HEK293 (cell line): ENCODE data around the gene DDC.

ENCODE experiments used
- EGR2 ChIP-seq: fragments of 450-650 bp; formaldehyde crosslinking; IDR thresholded peaks from 2 replicates; pipeline ENCODE4 v1.5.1; 2016; ENCODE audit warnings: low read depth, missing biosample characterization, missing genetic modification characterization
- FEZF1 ChIP-seq: fragments of 450-650 bp; formaldehyde crosslinking; IDR thresholded peaks from 2 replicates; pipeline ENCODE4 v1.5.1; 2016; ENCODE audit warnings: missing biosample characterization, missing genetic modification characterization
- GLIS1 ChIP-seq: fragments of 450-650 bp; formaldehyde crosslinking; IDR thresholded peaks from 2 replicates; pipeline ENCODE4 v1.5.1; 2016; ENCODE audit warnings: missing biosample characterization, missing genetic modification characterization
- KLF1 ChIP-seq: fragments of 450-650 bp; formaldehyde crosslinking; IDR thresholded peaks from 2 replicates; pipeline ENCODE4 v1.5.1; 2016; ENCODE audit warnings: missing biosample characterization, missing genetic modification characterization
- KLF10 ChIP-seq: fragments of 450-650 bp; IDR thresholded peaks from 2 replicates; pipeline ENCODE4 v1.5.1; 2018; ENCODE audit warnings: missing biosample characterization, mild to moderate bottlenecking, missing genetic modification characterization
- KLF8 ChIP-seq: fragments of 450-650 bp; formaldehyde crosslinking; IDR thresholded peaks from 2 replicates; pipeline ENCODE4 v1.5.1; 2016; ENCODE audit warnings: missing biosample characterization, missing genetic modification characterization
- SETDB1 ChIP-seq: IDR thresholded peaks from one replicate; pipeline ENCODE4 v1.6.1; 2017; ENCODE audit warnings: mild to moderate bottlenecking, low read length, moderate library complexity, mixed read lengths; ENCODE audit not compliant: insufficient read length
- SP3 ChIP-seq: fragments of 450-650 bp; formaldehyde crosslinking; IDR thresholded peaks from 2 replicates; pipeline ENCODE4 v1.5.1; 2016; ENCODE audit warnings: missing biosample characterization, missing genetic modification characterization
- TRIM28 ChIP-seq: IDR thresholded peaks from 2 replicates; pipeline ENCODE4 v1.6.1; 2011; ENCODE audit warnings: low read length, control low read depth, borderline replicate concordance
- ZBTB1 ChIP-seq: fragments of 450-650 bp; formaldehyde crosslinking; IDR thresholded peaks from 2 replicates; pipeline ENCODE4 v1.5.1; 2016; ENCODE audit warnings: missing biosample characterization, missing genetic modification characterization
- ZNF132 ChIP-seq: fragments of 450-650 bp; formaldehyde crosslinking; IDR thresholded peaks from 2 replicates; pipeline ENCODE4 v1.5.1; 2017; ENCODE audit warnings: missing biosample characterization, missing genetic modification characterization, borderline replicate concordance
- ZNF146 ChIP-seq: fragments of 450-650 bp; formaldehyde crosslinking; IDR thresholded peaks from 2 replicates; pipeline ENCODE4 v1.5.1; 2016; ENCODE audit warnings: missing biosample characterization, missing genetic modification characterization
- ZNF2 ChIP-seq: fragments of 450-650 bp; formaldehyde crosslinking; IDR thresholded peaks from 2 replicates; pipeline ENCODE4 v1.5.1; 2016; ENCODE audit warnings: missing biosample characterization, missing genetic modification characterization
- ZNF23 ChIP-seq: fragments of 450-650 bp; formaldehyde crosslinking; IDR thresholded peaks from 2 replicates; pipeline ENCODE4 v1.5.1; 2016; ENCODE audit warnings: missing biosample characterization, missing genetic modification characterization, borderline replicate concordance
- ZNF391 ChIP-seq: fragments of 450-650 bp; formaldehyde crosslinking; IDR thresholded peaks from 2 replicates; pipeline ENCODE4 v1.5.1; 2016; ENCODE audit warnings: low read depth, missing biosample characterization, missing genetic modification characterization, borderline replicate concordance
- ZNF394 ChIP-seq: fragments of 450-650 bp; formaldehyde crosslinking; IDR thresholded peaks from 2 replicates; pipeline ENCODE4 v1.5.1; 2016; ENCODE audit warnings: missing biosample characterization, missing genetic modification characterization, mild to moderate bottlenecking, moderate library complexity, borderline replicate concordance
- ZNF600 ChIP-seq: fragments of 450-650 bp; formaldehyde crosslinking; IDR thresholded peaks from 2 replicates; pipeline ENCODE4 v1.5.1; 2016; ENCODE audit warnings: missing biosample characterization, missing genetic modification characterization
- ZNF660 ChIP-seq: fragments of 450-650 bp; IDR thresholded peaks from 2 replicates; pipeline ENCODE4 v1.5.1; 2018; ENCODE audit warnings: missing biosample characterization, mild to moderate bottlenecking, missing genetic modification characterization
- ZNF768 ChIP-seq: fragments of 450-650 bp; formaldehyde crosslinking; IDR thresholded peaks from 2 replicates; pipeline ENCODE4 v1.5.1; 2018; ENCODE audit warnings: missing biosample characterization, mild to moderate bottlenecking, missing genetic modification characterization
- ZXDB ChIP-seq: fragments of 450-650 bp; formaldehyde crosslinking; IDR thresholded peaks from 2 replicates; pipeline ENCODE4 v1.5.1; 2016; ENCODE audit warnings: missing biosample characterization, missing genetic modification characterization
- TF ChIP-seq, protein P1 (sequence below): fragments of 450-650 bp; formaldehyde crosslinking; IDR thresholded peaks from 2 replicates; pipeline ENCODE4 v1.5.1; 2016; ENCODE audit warnings: missing biosample characterization, missing genetic modification characterization
- TF ChIP-seq, protein P2 (sequence below): fragments of 450-650 bp; formaldehyde crosslinking; IDR thresholded peaks from 2 replicates; pipeline ENCODE4 v1.5.1; 2016; ENCODE audit warnings: missing biosample characterization, missing genetic modification characterization
- TF ChIP-seq, protein P3 (sequence below): fragments of 450-650 bp; formaldehyde crosslinking; IDR thresholded peaks from 2 replicates; pipeline ENCODE4 v1.5.1; 2017; ENCODE audit warnings: missing biosample characterization, mild to moderate bottlenecking, missing genetic modification characterization, moderate library complexity
- TF ChIP-seq, protein P4 (sequence below): fragments of 450-650 bp; formaldehyde crosslinking; IDR thresholded peaks from 2 replicates; pipeline ENCODE4 v1.5.1; 2016; ENCODE audit warnings: missing biosample characterization, missing genetic modification characterization, borderline replicate concordance
- TF ChIP-seq, protein P5 (sequence below): fragments of 450-650 bp; formaldehyde crosslinking; IDR thresholded peaks from 2 replicates; pipeline ENCODE4 v1.5.1; 2016; ENCODE audit warnings: missing biosample characterization, missing genetic modification characterization
- TF ChIP-seq, protein P6 (sequence below): fragments of 450-650 bp; formaldehyde crosslinking; IDR thresholded peaks from 2 replicates; pipeline ENCODE4 v1.5.1; 2016; ENCODE audit warnings: missing biosample characterization, missing genetic modification characterization

DDC gene

DNA sequence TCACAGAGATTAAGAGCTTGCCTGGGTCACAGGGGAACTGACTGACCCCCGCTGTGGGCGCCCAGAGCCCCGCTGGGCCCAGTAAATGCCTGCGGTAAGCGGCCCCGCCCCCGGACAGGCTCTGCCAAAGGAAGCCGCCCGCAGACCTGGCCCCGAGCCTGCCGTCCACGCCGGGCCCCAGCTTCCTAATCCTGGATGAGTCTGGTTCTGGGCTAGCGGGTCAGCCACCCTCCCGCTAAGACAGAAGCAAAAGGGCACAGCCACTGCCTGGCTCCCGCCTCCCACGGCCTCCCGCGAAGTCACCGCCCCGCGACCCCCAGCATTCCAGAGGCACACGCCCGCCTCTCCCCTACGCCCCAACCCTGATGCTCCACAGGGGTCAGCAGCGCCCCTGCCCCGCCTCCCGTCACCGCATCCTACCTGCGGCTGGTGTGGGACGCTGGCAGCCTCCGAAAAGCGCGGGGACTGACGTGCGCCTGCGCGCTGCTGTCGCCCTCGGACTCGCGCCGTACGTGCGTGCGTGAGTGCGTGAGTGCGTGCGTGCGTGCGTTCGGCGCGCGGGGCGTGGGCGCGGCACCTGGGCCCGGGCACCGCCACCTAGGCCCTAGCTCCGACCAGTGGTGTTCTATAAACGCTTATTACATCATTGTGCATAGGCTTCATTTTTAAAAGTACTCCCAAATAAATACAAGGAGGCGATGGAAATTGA is 115.2 kb downstream of the DDC start, which contains the start of gene FIGNL1 (continued):
- TF ChIP-seq, protein P1, sequence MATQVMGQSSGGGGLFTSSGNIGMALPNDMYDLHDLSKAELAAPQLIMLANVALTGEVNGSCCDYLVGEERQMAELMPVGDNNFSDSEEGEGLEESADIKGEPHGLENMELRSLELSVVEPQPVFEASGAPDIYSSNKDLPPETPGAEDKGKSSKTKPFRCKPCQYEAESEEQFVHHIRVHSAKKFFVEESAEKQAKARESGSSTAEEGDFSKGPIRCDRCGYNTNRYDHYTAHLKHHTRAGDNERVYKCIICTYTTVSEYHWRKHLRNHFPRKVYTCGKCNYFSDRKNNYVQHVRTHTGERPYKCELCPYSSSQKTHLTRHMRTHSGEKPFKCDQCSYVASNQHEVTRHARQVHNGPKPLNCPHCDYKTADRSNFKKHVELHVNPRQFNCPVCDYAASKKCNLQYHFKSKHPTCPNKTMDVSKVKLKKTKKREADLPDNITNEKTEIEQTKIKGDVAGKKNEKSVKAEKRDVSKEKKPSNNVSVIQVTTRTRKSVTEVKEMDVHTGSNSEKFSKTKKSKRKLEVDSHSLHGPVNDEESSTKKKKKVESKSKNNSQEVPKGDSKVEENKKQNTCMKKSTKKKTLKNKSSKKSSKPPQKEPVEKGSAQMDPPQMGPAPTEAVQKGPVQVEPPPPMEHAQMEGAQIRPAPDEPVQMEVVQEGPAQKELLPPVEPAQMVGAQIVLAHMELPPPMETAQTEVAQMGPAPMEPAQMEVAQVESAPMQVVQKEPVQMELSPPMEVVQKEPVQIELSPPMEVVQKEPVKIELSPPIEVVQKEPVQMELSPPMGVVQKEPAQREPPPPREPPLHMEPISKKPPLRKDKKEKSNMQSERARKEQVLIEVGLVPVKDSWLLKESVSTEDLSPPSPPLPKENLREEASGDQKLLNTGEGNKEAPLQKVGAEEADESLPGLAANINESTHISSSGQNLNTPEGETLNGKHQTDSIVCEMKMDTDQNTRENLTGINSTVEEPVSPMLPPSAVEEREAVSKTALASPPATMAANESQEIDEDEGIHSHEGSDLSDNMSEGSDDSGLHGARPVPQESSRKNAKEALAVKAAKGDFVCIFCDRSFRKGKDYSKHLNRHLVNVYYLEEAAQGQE (tag by site-specific recombination): 0 out of 2 replicates have a peak, but pooled peaks have one; percentile 15
- TF ChIP-seq ZNF391 (tag by site-specific recombination) (0 out of 2 replicates have a peak, but pooled peaks have one; percentile 44), ZNF768 (tag by site-specific recombination) (no peak), ZNF394 (0 out of 2 replicates have a peak, but pooled peaks have one; percentile 7), ZNF132 (tag by site-specific recombination) (no peak), KLF10 (peak; percentile 46; the same call in 1 of the 2 replicates), GLIS1 (tag by site-specific recombination) (peak; percentile 96), FEZF1 (tag by site-specific recombination) (no peak), KLF8 (tag by site-specific recombination) (peak; percentile 74; the same call in 1 of the 2 replicates), ZNF660 (tag by site-specific recombination) (0 out of 2 replicates have a peak, but pooled peaks have one; percentile 10), SETDB1 (no peak), ZXDB (peak; percentile 81), KLF1 (tag by site-specific recombination) (peak; percentile 86), ZNF2 (tag by site-specific recombination) (peak; percentile 35; the same call in 1 of the 2 replicates), ZNF146 (tag by site-specific recombination) (0 out of 2 replicates have a peak, but pooled peaks have one; percentile 13), ZNF600 (peak; percentile 85), ZNF23 (tag by site-specific recombination) (no peak), ZBTB1 (peak; percentile 99), TRIM28 (no peak), SP3 (tag by site-specific recombination) (peak; percentile 64), EGR2 (peak; percentile 97)
- TF ChIP-seq, protein P2, sequence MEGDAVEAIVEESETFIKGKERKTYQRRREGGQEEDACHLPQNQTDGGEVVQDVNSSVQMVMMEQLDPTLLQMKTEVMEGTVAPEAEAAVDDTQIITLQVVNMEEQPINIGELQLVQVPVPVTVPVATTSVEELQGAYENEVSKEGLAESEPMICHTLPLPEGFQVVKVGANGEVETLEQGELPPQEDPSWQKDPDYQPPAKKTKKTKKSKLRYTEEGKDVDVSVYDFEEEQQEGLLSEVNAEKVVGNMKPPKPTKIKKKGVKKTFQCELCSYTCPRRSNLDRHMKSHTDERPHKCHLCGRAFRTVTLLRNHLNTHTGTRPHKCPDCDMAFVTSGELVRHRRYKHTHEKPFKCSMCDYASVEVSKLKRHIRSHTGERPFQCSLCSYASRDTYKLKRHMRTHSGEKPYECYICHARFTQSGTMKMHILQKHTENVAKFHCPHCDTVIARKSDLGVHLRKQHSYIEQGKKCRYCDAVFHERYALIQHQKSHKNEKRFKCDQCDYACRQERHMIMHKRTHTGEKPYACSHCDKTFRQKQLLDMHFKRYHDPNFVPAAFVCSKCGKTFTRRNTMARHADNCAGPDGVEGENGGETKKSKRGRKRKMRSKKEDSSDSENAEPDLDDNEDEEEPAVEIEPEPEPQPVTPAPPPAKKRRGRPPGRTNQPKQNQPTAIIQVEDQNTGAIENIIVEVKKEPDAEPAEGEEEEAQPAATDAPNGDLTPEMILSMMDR (tag by site-specific recombination): peak; percentile 31; the same call in 1 of the 2 replicates
- TF ChIP-seq, protein P3, sequence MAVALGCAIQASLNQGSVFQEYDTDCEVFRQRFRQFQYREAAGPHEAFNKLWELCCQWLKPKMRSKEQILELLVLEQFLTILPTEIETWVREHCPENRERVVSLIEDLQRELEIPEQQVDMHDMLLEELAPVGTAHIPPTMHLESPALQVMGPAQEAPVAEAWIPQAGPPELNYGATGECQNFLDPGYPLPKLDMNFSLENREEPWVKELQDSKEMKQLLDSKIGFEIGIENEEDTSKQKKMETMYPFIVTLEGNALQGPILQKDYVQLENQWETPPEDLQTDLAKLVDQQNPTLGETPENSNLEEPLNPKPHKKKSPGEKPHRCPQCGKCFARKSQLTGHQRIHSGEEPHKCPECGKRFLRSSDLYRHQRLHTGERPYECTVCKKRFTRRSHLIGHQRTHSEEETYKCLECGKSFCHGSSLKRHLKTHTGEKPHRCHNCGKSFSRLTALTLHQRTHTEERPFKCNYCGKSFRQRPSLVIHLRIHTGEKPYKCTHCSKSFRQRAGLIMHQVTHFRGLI (tag by site-specific recombination): peak; percentile 26; the same call in 1 of the 2 replicates
- TF ChIP-seq, protein P4, sequence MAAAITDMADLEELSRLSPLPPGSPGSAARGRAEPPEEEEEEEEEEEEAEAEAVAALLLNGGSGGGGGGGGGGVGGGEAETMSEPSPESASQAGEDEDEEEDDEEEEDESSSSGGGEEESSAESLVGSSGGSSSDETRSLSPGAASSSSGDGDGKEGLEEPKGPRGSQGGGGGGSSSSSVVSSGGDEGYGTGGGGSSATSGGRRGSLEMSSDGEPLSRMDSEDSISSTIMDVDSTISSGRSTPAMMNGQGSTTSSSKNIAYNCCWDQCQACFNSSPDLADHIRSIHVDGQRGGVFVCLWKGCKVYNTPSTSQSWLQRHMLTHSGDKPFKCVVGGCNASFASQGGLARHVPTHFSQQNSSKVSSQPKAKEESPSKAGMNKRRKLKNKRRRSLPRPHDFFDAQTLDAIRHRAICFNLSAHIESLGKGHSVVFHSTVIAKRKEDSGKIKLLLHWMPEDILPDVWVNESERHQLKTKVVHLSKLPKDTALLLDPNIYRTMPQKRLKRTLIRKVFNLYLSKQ (tag by site-specific recombination): no peak
- TF ChIP-seq, protein P5, sequence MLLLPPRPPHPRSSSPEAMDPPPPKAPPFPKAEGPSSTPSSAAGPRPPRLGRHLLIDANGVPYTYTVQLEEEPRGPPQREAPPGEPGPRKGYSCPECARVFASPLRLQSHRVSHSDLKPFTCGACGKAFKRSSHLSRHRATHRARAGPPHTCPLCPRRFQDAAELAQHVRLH (tag by site-specific recombination): 0 out of 2 replicates have a peak, but pooled peaks have one; percentile 23
- TF ChIP-seq, protein P6, sequence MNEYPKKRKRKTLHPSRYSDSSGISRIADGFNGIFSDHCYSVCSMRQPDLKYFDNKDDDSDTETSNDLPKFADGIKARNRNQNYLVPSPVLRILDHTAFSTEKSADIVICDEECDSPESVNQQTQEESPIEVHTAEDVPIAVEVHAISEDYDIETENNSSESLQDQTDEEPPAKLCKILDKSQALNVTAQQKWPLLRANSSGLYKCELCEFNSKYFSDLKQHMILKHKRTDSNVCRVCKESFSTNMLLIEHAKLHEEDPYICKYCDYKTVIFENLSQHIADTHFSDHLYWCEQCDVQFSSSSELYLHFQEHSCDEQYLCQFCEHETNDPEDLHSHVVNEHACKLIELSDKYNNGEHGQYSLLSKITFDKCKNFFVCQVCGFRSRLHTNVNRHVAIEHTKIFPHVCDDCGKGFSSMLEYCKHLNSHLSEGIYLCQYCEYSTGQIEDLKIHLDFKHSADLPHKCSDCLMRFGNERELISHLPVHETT (tag by site-specific recombination): 0 out of 2 replicates have a peak, but pooled peaks have one; percentile 21
